B cell (primary cell): ENCODE results near the gene FAM3D. TPM values are rescaled to one million over a fixed set of nuclear protein-coding genes. Genes with fewer than 3 reads are reported as not detected.

Experiments used
- ATAC-seq: fragments of 200-7000 bp; cut with Tn5 transposase; one replicate; pipeline ENCODE4 v1.10.0; 2021; ENCODE audit warnings: low read depth, mild to moderate bottlenecking, moderate number of reproducible peaks, moderate library complexity
- CTCF ChIA-PET: fragments of 350-600 bp; sonication (Branson Sonifier 250); formaldehyde crosslinking; loops from one replicate; lab custom pipeline; 2021; ENCODE audit warnings: antibody characterized with exemption, inconsistent platforms; lab: Charles Lee
- POLR2A ChIA-PET: fragments of 350-600 bp; sonication (Branson Sonifier 250); formaldehyde crosslinking; loops from one replicate; lab custom pipeline; 2021; ENCODE audit warnings: antibody characterized with exemption; lab: Charles Lee
- DNase-seq: peaks from one replicate; pipeline ENCODE4 v3.0.0; 2013
- H2AFZ ChIP-seq: 2 replicates; pipeline ENCODE4 v1.6.1; 2012; ENCODE audit warnings: mild to moderate bottlenecking, low read depth, low read length; ENCODE audit not compliant: insufficient read depth, poor library complexity, severe bottlenecking
- H3K27ac ChIP-seq, 2 donors: 1 replicate in 1 of 2; 2 replicates in 1 of 2; pipeline ENCODE4 v1.5.1; 2012 to 2013; ENCODE audit warnings: low read length in 2 of 2, mild to moderate bottlenecking in 2 of 2, moderate library complexity in 1 of 2
- H3K27me3 ChIP-seq, 4 experiments: fragments of 200-600 bp in 1 of 4; sonication (generic) in 1 of 4; replicated peaks in 1 of 4; 1 replicate in 2 of 4; 2 replicates in 2 of 4; pipeline versions ENCODE4 v1.6.1 to v1.7.0; 2013 to 2016; ENCODE audit warnings: low read length in 3 of 4, mild to moderate bottlenecking in 2 of 4, mixed read lengths in 1 of 4, moderate library complexity in 1 of 4; ENCODE audit not compliant: insufficient read depth in 4 of 4, control insufficient read depth in 3 of 4; ENCODE audit errors: control extremely low read depth in 1 of 4
- H3K36me3 ChIP-seq, 2 experiments: replicated peaks in 1 of 2; 1 replicate in 1 of 2; 2 replicates in 1 of 2; pipeline versions ENCODE4 v1.6.1 to v1.7.1; 2013; ENCODE audit warnings: low read length in 1 of 2; ENCODE audit not compliant: insufficient read depth in 2 of 2, control insufficient read depth in 1 of 2; ENCODE audit errors: control extremely low read depth in 1 of 2, extremely low read depth in 1 of 2
- H3K4me1 ChIP-seq, 2 donors: fragments of 200-600 bp in 1 of 2; sonication (generic) in 1 of 2; 1 replicate in 1 of 2; 2 replicates in 1 of 2; pipeline versions ENCODE4 v1.5.1 to v1.6.1; 2013 to 2017; ENCODE audit warnings: low read length in 2 of 2; ENCODE audit not compliant: control insufficient read depth in 2 of 2, insufficient read depth in 2 of 2
- H3K4me2 ChIP-seq: replicated peaks from 2 replicates; pipeline ENCODE3; 2012; ENCODE audit warnings: mild to moderate bottlenecking, low read depth, low read length; ENCODE audit not compliant: poor library complexity, severe bottlenecking
- H3K4me3 ChIP-seq, 5 experiments: fragments of 200-600 bp in 1 of 5; sonication (generic) in 1 of 5; 1 replicate in 3 of 5; 2 replicates in 2 of 5; pipeline versions ENCODE4 v1.5.1 to v1.7.0; 2011 to 2016; ENCODE audit warnings: low read length in 4 of 5, mild to moderate bottlenecking in 4 of 5, low read depth in 2 of 5, control low read depth in 1 of 5, moderate library complexity in 1 of 5; ENCODE audit not compliant: insufficient read depth in 1 of 5; ENCODE audit errors: control extremely low read depth in 1 of 5, extremely low read depth in 1 of 5
- H3K79me2 ChIP-seq: fragments of 200-600 bp; sonication (generic); one replicate; pipeline ENCODE4 v1.6.0; 2016; ENCODE audit warnings: low read length; ENCODE audit not compliant: control insufficient read depth, insufficient read depth
- H3K9ac ChIP-seq: fragments of 200-600 bp; sonication (generic); 2 replicates; pipeline ENCODE4 v1.6.1; 2017; ENCODE audit warnings: mild to moderate bottlenecking, low read length, moderate library complexity
- H3K9me3 ChIP-seq, 3 donors: one replicate each; pipeline versions ENCODE4 v1.6.1 to v1.7.1; 2013; ENCODE audit warnings: low read length in 2 of 3; ENCODE audit not compliant: control insufficient read depth in 2 of 3, insufficient read depth in 1 of 3; ENCODE audit errors: control extremely low read depth in 1 of 3
- H4K20me1 ChIP-seq: 2 replicates; pipeline ENCODE4 v1.6.0; 2012; ENCODE audit warnings: mild to moderate bottlenecking, low read length; ENCODE audit not compliant: insufficient read depth, control insufficient read depth, poor library complexity, severe bottlenecking
- H3K27ac Mint-ChIP-seq: one replicate; pipeline ENCODE4 v1.8.0; 2021; ENCODE audit warnings: mixed read lengths
- H3K27me3 Mint-ChIP-seq: one replicate; pipeline ENCODE4 v1.8.0; 2021; ENCODE audit warnings: mixed read lengths
- H3K4me1 Mint-ChIP-seq: one replicate; pipeline ENCODE4 v1.8.0; 2021; ENCODE audit warnings: mixed read lengths
- H3K4me3 Mint-ChIP-seq: one replicate; pipeline ENCODE4 v1.8.0; 2021; ENCODE audit warnings: mixed read lengths
- H3K9me3 Mint-ChIP-seq: one replicate; pipeline ENCODE4 v1.8.0; 2022; ENCODE audit warnings: mixed read lengths; ENCODE audit not compliant: insufficient read depth
- EZH2 ChIP-seq: IDR thresholded peaks from 2 replicates; pipeline ENCODE4 v1.6.1; 2012; ENCODE audit warnings: borderline replicate concordance, low read depth, mild to moderate bottlenecking, moderate library complexity, low read length; ENCODE audit not compliant: insufficient read depth, poor library complexity, severe bottlenecking
- WGBS: methylation state at CpG from one replicate; pipeline ENCODE4 v1.1.5; 2013; ENCODE audit warnings: missing lambda C conversion rate; ENCODE audit not compliant: insufficient coverage; 5-methylcytosine and 5-hydroxymethylcytosine counted together
- intact Hi-C: fragments of 100-400 bp; cut with micrococcal nuclease; formaldehyde crosslinking; loops from one replicate; pipeline ENCODE4 v1.10.0; 2022
- polyA plus RNA-seq: library from polyadenylated mRNA; depleted of rRNA; stranded (reverse); fragments of >200 nt; gene quantifications from 2 replicates; pipeline ENCODE4 v1.2.3, GENCODE V29; 2012
- total RNA-seq, 2 donors: library from RNA; stranded (reverse); fragments of 120-200 nt in 1 of 2; gene quantifications; 1 replicate in 1 of 2; 2 replicates in 1 of 2; pipeline versions ENCODE4 v1.2.3 to v1.2.4, GENCODE V29; 2013 to 2022
- TF ChIP-seq, protein P1 (sequence below): fragments of 200-600 bp; IDR thresholded peaks from one replicate; pipeline ENCODE4 v1.8.0; 2022; ENCODE audit warnings: antibody characterized with exemption, mild to moderate bottlenecking

The FAM3D gene
- total and polyA plus RNA-seq, 2 donors (not counting 1 experiment from before 2014, with no cell fraction given): not detected

DNA sequence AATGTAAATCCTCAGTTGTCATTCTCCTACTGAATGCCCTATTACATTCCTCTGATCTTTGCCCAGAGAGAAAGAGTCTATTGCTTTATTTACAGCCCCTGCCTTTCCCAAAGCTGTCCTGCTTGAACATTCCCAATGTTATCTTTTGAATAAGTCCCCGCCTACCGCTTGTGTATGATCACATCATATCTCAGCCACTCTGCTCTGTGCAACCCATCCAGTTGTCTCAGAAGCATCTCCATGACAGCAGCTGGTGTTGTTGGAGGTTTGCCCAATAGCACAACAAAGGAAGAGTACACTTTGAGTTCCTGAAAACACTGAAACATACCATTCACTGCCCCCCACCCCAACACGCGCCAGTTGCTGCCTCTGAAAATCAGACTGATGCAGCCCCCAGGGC is 22.0 kb upstream of the FAM3D start:
- H2AFZ ChIP-seq: no peak overlapping the region
- Mint-ChIP-seq H3K27ac (no peak overlapping the region), H3K27me3 (peaks cover 15% of the 10 kb centered on the region), H3K4me3 (no peak overlapping the region), H3K9me3 (peaks cover 10% of the 10 kb centered on the region), H3K4me1 (no peaks in the 10 kb centered on the region)
- H3K4me1 ChIP-seq: no peaks in the 10 kb centered on the region
- H3K9ac ChIP-seq: no peak overlapping the region
- no peaks in the 10 kb centered on the region for H4K20me1 ChIP-seq
- H3K9me3 ChIP-seq: peaks cover 5 to 15% (median 12%) of the 10 kb centered on the region in 3 donors
- TF ChIP-seq, protein P1, sequence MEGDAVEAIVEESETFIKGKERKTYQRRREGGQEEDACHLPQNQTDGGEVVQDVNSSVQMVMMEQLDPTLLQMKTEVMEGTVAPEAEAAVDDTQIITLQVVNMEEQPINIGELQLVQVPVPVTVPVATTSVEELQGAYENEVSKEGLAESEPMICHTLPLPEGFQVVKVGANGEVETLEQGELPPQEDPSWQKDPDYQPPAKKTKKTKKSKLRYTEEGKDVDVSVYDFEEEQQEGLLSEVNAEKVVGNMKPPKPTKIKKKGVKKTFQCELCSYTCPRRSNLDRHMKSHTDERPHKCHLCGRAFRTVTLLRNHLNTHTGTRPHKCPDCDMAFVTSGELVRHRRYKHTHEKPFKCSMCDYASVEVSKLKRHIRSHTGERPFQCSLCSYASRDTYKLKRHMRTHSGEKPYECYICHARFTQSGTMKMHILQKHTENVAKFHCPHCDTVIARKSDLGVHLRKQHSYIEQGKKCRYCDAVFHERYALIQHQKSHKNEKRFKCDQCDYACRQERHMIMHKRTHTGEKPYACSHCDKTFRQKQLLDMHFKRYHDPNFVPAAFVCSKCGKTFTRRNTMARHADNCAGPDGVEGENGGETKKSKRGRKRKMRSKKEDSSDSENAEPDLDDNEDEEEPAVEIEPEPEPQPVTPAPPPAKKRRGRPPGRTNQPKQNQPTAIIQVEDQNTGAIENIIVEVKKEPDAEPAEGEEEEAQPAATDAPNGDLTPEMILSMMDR: no peak
- no peak for TF ChIP-seq EZH2
- CTCF ChIA-PET: no interaction called here
- DNase-seq (no peak), ATAC-seq (no peak)
- no peak overlapping the region for H3K27ac ChIP-seq
- H3K79me2 ChIP-seq: no peaks in the 10 kb centered on the region
- 100% methylated on average over 3 of the region's 4 CpGs for WGBS
- intact Hi-C loops: no loop called here
- H3K27me3 ChIP-seq: no peaks in the 10 kb centered on the region
- H3K4me3 ChIP-seq: no peak overlapping the region
- H3K4me2 ChIP-seq: no peak overlapping the region
- no peaks in the 10 kb centered on the region for H3K36me3 ChIP-seq
- POLR2A ChIA-PET: no interaction called here

DNA sequence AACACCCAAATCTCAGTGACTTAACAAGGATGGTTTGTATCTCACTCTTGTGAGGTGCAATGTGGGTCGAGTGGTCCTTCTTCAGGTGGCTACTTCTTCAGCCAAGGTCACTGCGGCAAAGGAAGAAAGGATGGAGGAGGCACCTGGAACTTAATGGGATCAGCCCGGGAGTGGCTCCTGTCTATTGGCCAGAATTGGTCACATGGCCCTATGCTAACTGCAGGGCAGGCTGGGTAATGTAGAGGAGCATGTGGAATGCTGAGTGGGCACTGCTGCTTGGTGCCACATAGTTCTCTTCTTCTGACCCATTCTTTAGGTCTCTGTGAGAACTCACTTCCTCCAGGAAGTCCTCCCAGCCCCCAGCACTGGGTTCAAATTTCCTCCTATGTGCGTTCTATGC is 20.3 kb upstream of the FAM3D start:
- no peak for DNase-seq
- intact Hi-C loops: no loop called here
- no peak for ATAC-seq
- no peaks in the 10 kb centered on the region for H3K4me1 ChIP-seq
- H3K27me3 Mint-ChIP-seq: peaks cover 17% of the 10 kb centered on the region
- H3K9ac ChIP-seq: no peak overlapping the region
- H3K9me3 ChIP-seq: peaks cover 4 to 12% (median 10%) of the 10 kb centered on the region in 3 donors
- H3K4me3 ChIP-seq: no peak overlapping the region
- H3K36me3 ChIP-seq: no peaks in the 10 kb centered on the region
- no peaks in the 10 kb centered on the region for H3K79me2 ChIP-seq
- CTCF ChIA-PET: no interaction called here
- no peaks in the 10 kb centered on the region for H3K4me1 Mint-ChIP-seq
- H3K27ac ChIP-seq: no peak overlapping the region
- TF ChIP-seq EZH2: no peak
- TF ChIP-seq, protein P1: no peak
- H3K4me3 Mint-ChIP-seq: no peak overlapping the region
- no peak overlapping the region for H3K27ac Mint-ChIP-seq
- H2AFZ ChIP-seq: no peak overlapping the region
- H3K9me3 Mint-ChIP-seq: peaks cover 7% of the 10 kb centered on the region
- POLR2A ChIA-PET: no interaction called here
- no peak overlapping the region for H3K4me2 ChIP-seq
- WGBS: 93% methylated on average over 4 of the region's 4 CpGs
- no peaks in the 10 kb centered on the region for H4K20me1 ChIP-seq
- H3K27me3 ChIP-seq: no peaks in the 10 kb centered on the region
